Measurements from ENCODE around the gene KCNT2. TPM values are rescaled to one million over a fixed set of nuclear protein-coding genes. Genes with fewer than 3 reads are reported as not detected.

KCNT2 gene
- total RNA-seq, 4 donors from 2014 or later, result 3.7 to 18.5 (median 6.5) TPM

GRCh38 chr1:196611873-196612272 is 3.6 kb upstream of the KCNT2 start:
- intact Hi-C loops (cut with DNase I), result no loop called here
- H3K27me3 ChIP-seq, result no peaks in the 10 kb centered on the region
- no peak for TF ChIP-seq POLR2A (IDR thresholded peaks at IDR 0.05)
- no peak for TF ChIP-seq CTCF (IDR thresholded peaks at IDR 0.05)
- H3K27ac ChIP-seq, result no peak overlapping the region
- no peaks in the 10 kb centered on the region for H3K9me3 ChIP-seq
- WGBS, 2 donors, result 90 to 94% methylated on average over 3 of the region's 3 CpGs
- no peak overlapping the region for H3K4me3 ChIP-seq (replicated peaks in 1 of 3)
- no peaks in the 10 kb centered on the region for H3K36me3 ChIP-seq
- no peak for DNase-seq
- H3K4me1 ChIP-seq, result peaks cover 4 to 5% of the 10 kb centered on the region in 2 donors

DNA sequence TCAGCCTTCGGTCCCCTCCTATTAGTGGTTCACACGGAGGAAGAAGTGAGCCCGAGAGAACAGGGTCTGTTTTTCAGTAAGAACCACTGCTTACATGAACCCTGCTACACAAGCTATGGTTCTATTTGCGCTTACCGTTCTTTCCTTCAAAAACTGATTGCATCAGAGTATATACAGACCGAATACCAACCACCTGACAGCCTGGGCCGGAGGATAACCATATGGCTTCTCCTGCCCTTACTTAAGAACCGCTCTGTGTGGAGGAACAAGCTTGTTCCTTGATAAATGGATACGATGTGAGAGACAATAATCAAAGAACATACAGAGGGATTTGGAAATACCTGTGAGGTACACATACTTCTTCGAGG is 1.1 kb upstream of the KCNT2 start:
- H3K4me3 ChIP-seq (replicated peaks in 1 of 3), result no peak overlapping the region

DNA sequence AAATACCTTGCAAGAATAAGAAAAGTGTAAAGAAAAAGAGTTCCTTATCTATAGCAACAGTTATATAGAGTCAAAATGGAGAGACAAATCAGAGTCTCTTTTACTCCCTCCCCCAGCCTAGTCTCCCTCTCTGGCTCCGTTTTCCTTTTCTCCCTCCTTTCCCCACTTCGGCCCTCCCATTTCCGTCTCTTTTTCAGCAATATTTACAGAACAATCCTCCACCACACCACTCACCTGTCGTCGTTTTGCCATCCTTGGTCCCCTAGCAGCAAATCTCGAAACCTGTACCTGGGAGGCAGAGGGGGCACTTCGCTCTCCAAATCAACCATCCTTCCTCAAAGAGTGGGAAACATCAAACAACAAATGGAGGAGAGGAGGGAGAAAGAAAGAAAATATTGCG is 259 bp downstream of the KCNT2 start:
- Histone ChIP-seq H3K27ac (peak overlapping the region in 2 of 3 donors; percentile 68 to 74), H3K27me3 (no peaks in the 10 kb centered on the region), H3K4me1 (peaks cover 4 to 5% of the 10 kb centered on the region in 2 donors), H3K4me3 (replicated peaks in 1 of 3) (peak overlapping the region; percentile 47 to 57 (median 57)), H3K36me3 (no peaks in the 10 kb centered on the region), H3K9me3 (no peaks in the 10 kb centered on the region)
- TF ChIP-seq POLR2A (IDR thresholded peaks at IDR 0.05) (no peak), CTCF (IDR thresholded peaks at IDR 0.05) (no peak)
- 1% methylated on average over 8 of the region's 8 CpGs for WGBS, 2 donors
- intact Hi-C loops (cut with DNase I), result no loop called here
- DNase-seq, result peak in 1 of 2 donors; percentile 1

More for the DNA sequence above, 1.1 kb upstream of the KCNT2 start:
- peaks cover 4 to 5% of the 10 kb centered on the region in 2 donors for H3K4me1 ChIP-seq
- peak overlapping the region in 2 of 3 donors; percentile 68 to 74 for H3K27ac ChIP-seq
- no peaks in the 10 kb centered on the region for H3K9me3 ChIP-seq
- DNase-seq, result no peak
- WGBS, 2 donors, result 46 to 49% methylated on average over 10 of the region's 10 CpGs
- no peaks in the 10 kb centered on the region for H3K36me3 ChIP-seq
- intact Hi-C loops (cut with DNase I), result no loop called here
- no peak for TF ChIP-seq POLR2A (IDR thresholded peaks at IDR 0.05)
- no peaks in the 10 kb centered on the region for H3K27me3 ChIP-seq

- TF ChIP-seq POLR2A (IDR thresholded peaks at IDR 0.05) (no peak), CTCF (IDR thresholded peaks at IDR 0.05) (no peak)
- no peak for DNase-seq
- no peaks in the 10 kb centered on the region for H3K27me3 ChIP-seq
- H3K9me3 ChIP-seq, result no peaks in the 10 kb centered on the region
- intact Hi-C loops (cut with DNase I), result no loop called here
- H3K27ac ChIP-seq, result no peak overlapping the region
- H3K4me1 ChIP-seq, result peaks cover 4 to 5% of the 10 kb centered on the region in 2 donors
- H3K36me3 ChIP-seq, result no peaks in the 10 kb centered on the region
- no peak overlapping the region for H3K4me3 ChIP-seq (replicated peaks in 1 of 3)
Measured at GRCh38 chr1:196603651-196604050, 4.6 kb downstream of the KCNT2 start.

- Histone ChIP-seq H3K27me3 (no peaks in the 10 kb centered on the region), H3K27ac (no peak overlapping the region), H3K4me1 (no peaks in the 10 kb centered on the region), H3K4me3 (replicated peaks in 1 of 3) (no peak overlapping the region), H3K36me3 (no peaks in the 10 kb centered on the region), H3K9me3 (no peaks in the 10 kb centered on the region)
- DNase-seq, result no peak
- 72 to 78% methylated on average over 2 of the region's 2 CpGs for WGBS, 2 donors
- TF ChIP-seq CTCF (IDR thresholded peaks at IDR 0.05), result no peak
- no peak for TF ChIP-seq POLR2A (IDR thresholded peaks at IDR 0.05)
- intact Hi-C loops (cut with DNase I), result no loop called here
Measured at GRCh38 chr1:196598942-196599748, 9.1 kb downstream of the KCNT2 start.

Measured in thyroid gland (tissue), 4 donors.